GM12874 (cell line): Measurements from ENCODE around the gene SVIP.

Experiments used
- CTCF ChIP-seq: IDR thresholded peaks from 2 replicates; pipeline ENCODE4 v1.5.1; 2011; ENCODE audit warnings: low read depth, mild to moderate bottlenecking, control low read depth, low read length, moderate library complexity; ENCODE audit not compliant: insufficient read depth

SVIP gene

GRCh38 chr11:22829231-22830081, at the start of gene SVIP:
TSS of gene SVIP (minus strand) at chr11:22829801. CDS start at chr11:22829748, 53 bp downstream.
- TF ChIP-seq CTCF: peak; percentile 87

DNA sequence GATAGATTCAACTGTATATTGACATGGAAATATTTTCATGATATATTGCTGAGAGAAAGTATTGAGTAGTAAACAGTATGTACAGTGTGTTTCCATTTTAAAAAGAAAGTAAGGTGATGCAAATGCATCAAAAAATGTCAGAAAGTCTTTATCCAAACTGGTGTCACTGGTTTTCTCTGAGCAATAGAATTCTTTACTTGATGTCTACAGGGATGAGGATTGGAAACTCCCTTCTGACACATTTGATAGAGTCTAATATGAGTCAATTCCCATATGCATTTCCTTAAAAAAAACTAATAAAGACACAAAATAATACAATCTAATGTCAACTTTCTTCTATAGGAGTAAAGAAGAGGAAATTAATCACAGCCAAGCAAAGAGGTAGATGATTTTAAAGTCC, 49.0 kb upstream of the SVIP start:
- no peak for TF ChIP-seq CTCF

DNA sequence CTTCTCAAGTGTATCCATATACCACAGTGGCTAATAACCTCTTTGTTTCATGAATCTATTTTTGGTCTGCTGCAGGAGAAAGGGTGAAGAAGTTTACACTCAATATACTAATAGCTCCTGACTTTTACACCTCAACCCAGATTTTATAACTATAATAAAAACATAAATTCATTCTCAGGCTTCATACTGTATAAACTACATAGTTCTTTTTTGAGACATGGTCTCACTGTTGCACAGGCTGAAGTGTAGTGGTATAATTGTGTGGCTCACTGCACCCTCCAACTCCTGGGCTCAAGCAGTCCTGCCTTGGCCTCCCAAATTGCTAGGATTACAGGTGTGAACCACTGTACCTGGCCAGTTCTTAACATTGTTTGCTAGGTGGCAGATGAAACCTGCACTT, 48.4 kb upstream of the SVIP start:
- TF ChIP-seq CTCF: no peak

DNA sequence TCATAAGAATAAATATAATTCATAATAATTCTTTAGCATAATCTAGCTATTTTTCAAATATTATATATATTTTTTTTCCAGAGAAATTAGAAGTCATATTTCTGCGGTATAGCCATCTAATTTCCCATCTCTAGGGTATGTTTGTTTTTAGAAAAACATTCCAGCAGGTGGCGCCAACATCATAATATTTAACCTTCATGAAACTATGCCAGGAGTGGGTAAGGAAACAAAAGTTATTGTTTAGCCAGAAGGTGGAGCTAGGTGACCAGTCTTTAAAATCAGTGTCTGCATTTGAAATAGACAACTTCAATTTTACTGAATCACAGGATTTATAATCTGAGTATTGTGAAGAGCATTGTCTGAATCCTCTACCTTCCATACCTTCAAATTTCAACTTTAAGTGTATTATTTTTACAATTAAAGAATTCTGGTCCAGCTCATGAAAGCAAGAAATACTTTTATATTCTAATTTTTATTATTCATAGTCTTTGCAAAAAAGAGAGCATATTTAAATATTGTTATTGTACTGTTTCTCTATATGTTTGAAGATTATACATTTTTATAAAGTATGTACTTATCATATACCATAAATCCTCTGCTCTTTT, 46.4 kb upstream of the SVIP start:
- TF ChIP-seq CTCF: peak; percentile 36; the same call in 1 of the 2 replicates

GRCh38 chr11:22869325-22869724, 39.7 kb upstream of the SVIP start:
- TF ChIP-seq CTCF: no peak

DNA sequence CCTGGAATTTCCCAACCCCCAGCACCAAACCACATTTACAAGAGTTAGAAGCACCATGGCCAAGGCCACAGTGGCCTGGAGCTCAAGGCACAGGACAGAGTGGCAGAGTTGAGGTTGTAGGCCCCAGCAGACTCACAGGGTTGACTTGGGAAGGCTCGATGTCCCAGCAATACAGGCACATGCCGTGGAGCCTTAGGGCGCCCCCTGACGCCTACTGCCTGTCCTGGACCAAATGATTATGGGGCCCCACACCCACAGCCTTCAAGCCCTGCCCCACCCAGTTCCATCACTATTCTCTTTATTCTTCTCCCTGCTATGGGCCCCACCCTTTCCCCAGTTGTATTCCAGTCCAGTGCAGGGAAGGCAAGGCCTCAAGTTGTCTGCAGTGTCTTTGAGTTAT, 30.6 kb upstream of the SVIP start, which contains the start of gene CCDC179:
Gene CCDC179 (minus strand): TSS at position 234 of the 400 bp plus-strand sequence. CDS start 53 bp downstream, at position 181.
- no peak for TF ChIP-seq CTCF

DNA sequence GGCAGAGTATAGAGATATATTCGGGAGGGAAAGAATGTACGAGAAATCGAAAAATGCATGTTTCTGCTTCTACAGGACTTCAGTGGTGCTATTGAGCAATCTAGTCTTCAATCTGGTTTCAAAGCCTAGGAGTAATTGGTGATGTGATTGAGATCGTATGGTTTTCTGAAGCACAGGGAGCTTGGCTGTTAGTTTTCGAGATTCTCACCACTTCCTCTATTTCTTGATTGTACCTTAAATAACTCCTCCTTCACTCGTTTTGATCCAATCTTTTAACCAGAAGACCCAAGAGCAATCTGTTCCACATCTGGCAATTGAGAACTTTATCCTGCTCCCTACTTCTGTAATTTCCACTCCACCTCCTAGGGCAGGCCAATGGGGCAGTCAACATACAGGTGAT, 30.2 kb upstream of the SVIP start:
- TF ChIP-seq CTCF: no peak
